Osteoblast (primary cell): ENCODE results near the gene CALHM6. TPM values are rescaled to one million over a fixed set of nuclear protein-coding genes. Genes with fewer than 3 reads are reported as not detected.

ENCODE experiments used
- DNase-seq: peaks from one replicate; pipeline ENCODE4 v3.0.0; 2011; ENCODE audit warnings: low spot score, mixed read lengths; ENCODE audit not compliant: insufficient read length; ENCODE audit errors: missing footprints
- H2AFZ ChIP-seq: 2 replicates; pipeline ENCODE4 v1.6.0; 2011; ENCODE audit warnings: mild to moderate bottlenecking, low read length
- H3K27ac ChIP-seq: 2 replicates; pipeline ENCODE4 v1.5.1; 2011; ENCODE audit warnings: mild to moderate bottlenecking, low read depth, low read length, moderate library complexity
- H3K27me3 ChIP-seq: 2 replicates; pipeline ENCODE4 v1.6.0; 2012; ENCODE audit warnings: mild to moderate bottlenecking, control low read depth, inconsistent platforms, low read length, moderate library complexity; ENCODE audit not compliant: insufficient read depth
- H3K36me3 ChIP-seq: 2 replicates; pipeline ENCODE4 v1.5.1; 2011; ENCODE audit warnings: mild to moderate bottlenecking, low read length, control low read depth, moderate library complexity; ENCODE audit not compliant: insufficient read depth
- H3K4me1 ChIP-seq: 2 replicates; pipeline ENCODE4 v1.5.1; 2011; ENCODE audit warnings: mild to moderate bottlenecking, low read length, control low read depth, moderate library complexity; ENCODE audit not compliant: insufficient read depth
- H3K4me2 ChIP-seq: 2 replicates; pipeline ENCODE4 v1.6.0; 2011; ENCODE audit warnings: mild to moderate bottlenecking, low read length; ENCODE audit not compliant: insufficient read depth
- H3K4me3 ChIP-seq: fragments of 200-600 bp; sonication (generic); 3 replicates; pipeline ENCODE4 v1.5.1; 2012; ENCODE audit warnings: mild to moderate bottlenecking, low read length, inconsistent platforms; ENCODE audit not compliant: insufficient read depth
- H3K79me2 ChIP-seq: 2 replicates; pipeline ENCODE4 v1.6.0; 2012; ENCODE audit warnings: mild to moderate bottlenecking, low read length, control low read depth, inconsistent platforms; ENCODE audit not compliant: insufficient read depth
- H3K9me3 ChIP-seq: 2 replicates; pipeline ENCODE4 v1.5.1; 2011; ENCODE audit warnings: low read depth, low read length, control low read depth
- H4K20me1 ChIP-seq: 2 replicates; pipeline ENCODE4 v1.6.0; 2012; ENCODE audit warnings: mild to moderate bottlenecking, low read length, control low read depth; ENCODE audit not compliant: insufficient read depth
- total RNA-seq: library from RNA; depleted of rRNA; stranded (reverse); fragments of >200 nt; gene quantifications from 2 replicates; pipeline ENCODE4 v1.2.3, GENCODE V29; 2012
- TF ChIP-seq, protein P1 (sequence below): IDR thresholded peaks from 2 replicates; pipeline ENCODE4 v1.5.1; 2011; ENCODE audit warnings: mild to moderate bottlenecking, low read depth, low read length, moderate library complexity; ENCODE audit errors: extremely low read depth

Gene CALHM6
- total RNA-seq, 1 donor: 0.72 TPM

DNA sequence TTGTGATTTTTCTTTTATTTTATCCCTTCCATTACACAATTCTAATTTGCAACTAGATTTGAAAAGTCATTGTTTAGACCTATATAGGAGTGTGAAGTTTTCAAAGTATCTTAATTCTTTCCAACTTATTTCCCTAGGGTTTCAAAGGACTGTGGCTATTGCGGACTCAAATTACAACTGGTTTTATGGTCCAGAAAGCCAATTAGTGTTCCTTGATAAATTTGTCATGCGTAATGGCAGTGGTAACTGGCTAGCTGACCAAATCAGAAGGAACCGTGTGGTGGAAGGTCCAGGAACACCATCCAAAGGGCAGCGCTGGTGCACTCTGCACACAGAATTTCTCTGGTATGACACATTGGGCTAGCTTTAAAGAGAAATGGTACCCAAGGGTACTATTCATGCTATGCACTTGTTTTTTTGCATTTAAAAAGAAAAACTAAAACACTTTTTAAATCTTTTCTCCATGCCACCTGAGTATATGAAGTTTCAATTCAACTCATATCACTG is 27.9 kb upstream of the CALHM6 start:
- H3K4me2 ChIP-seq: no peak overlapping the region
- no peak overlapping the region for H3K4me3 ChIP-seq
- DNase-seq: no peak
- H3K4me1 ChIP-seq: peaks cover 5% of the 10 kb centered on the region
- H4K20me1 ChIP-seq: no peaks in the 10 kb centered on the region
- no peak overlapping the region for H3K27ac ChIP-seq
- H2AFZ ChIP-seq: no peak overlapping the region
- TF ChIP-seq, protein P1, sequence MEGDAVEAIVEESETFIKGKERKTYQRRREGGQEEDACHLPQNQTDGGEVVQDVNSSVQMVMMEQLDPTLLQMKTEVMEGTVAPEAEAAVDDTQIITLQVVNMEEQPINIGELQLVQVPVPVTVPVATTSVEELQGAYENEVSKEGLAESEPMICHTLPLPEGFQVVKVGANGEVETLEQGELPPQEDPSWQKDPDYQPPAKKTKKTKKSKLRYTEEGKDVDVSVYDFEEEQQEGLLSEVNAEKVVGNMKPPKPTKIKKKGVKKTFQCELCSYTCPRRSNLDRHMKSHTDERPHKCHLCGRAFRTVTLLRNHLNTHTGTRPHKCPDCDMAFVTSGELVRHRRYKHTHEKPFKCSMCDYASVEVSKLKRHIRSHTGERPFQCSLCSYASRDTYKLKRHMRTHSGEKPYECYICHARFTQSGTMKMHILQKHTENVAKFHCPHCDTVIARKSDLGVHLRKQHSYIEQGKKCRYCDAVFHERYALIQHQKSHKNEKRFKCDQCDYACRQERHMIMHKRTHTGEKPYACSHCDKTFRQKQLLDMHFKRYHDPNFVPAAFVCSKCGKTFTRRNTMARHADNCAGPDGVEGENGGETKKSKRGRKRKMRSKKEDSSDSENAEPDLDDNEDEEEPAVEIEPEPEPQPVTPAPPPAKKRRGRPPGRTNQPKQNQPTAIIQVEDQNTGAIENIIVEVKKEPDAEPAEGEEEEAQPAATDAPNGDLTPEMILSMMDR: no peak
- H3K36me3 ChIP-seq: peaks cover 64% of the 10 kb centered on the region
- H3K27me3 ChIP-seq: no peaks in the 10 kb centered on the region
- no peaks in the 10 kb centered on the region for H3K9me3 ChIP-seq
- H3K79me2 ChIP-seq: no peaks in the 10 kb centered on the region

DNA sequence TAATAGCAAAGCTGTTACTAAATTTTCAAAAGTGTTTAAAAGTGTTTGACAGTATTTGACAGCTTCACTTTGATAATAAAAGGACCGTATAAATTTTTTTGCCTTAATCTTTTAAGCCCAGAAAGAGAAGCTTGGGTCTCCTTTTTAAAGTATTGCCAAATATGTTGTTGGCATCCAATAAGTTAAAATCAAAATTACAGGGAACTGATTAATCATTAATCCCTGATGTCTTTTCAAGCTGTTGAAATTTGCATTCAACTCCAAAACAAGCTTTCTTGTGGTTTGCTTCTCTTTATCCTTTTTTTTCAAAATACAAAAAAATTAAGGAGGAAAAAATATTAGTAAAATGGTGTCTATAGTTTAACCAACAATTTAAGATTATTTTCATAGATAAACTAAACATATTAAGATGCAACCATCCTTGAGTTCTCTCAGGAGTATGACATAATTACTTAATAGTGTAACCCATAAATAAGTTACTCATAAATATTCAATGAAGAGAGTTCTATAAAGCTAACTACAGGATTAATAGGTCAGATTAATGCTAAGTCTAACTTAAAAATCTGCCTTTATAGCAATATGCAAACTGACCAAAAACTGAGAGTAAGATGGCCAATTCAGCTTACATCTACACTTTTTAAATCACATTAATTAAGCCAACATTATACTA is 27.0 kb upstream of the CALHM6 start:
- Histone ChIP-seq H3K79me2 (no peaks in the 10 kb centered on the region), H3K4me1 (peaks cover 14% of the 10 kb centered on the region), H3K36me3 (peaks cover 55% of the 10 kb centered on the region), H3K27ac (no peak overlapping the region), H3K4me3 (no peak overlapping the region), H4K20me1 (no peaks in the 10 kb centered on the region), H2AFZ (no peak overlapping the region), H3K27me3 (no peaks in the 10 kb centered on the region), H3K9me3 (no peaks in the 10 kb centered on the region), H3K4me2 (no peak overlapping the region)
- no peak for DNase-seq
- TF ChIP-seq, protein P1: no peak

DNA sequence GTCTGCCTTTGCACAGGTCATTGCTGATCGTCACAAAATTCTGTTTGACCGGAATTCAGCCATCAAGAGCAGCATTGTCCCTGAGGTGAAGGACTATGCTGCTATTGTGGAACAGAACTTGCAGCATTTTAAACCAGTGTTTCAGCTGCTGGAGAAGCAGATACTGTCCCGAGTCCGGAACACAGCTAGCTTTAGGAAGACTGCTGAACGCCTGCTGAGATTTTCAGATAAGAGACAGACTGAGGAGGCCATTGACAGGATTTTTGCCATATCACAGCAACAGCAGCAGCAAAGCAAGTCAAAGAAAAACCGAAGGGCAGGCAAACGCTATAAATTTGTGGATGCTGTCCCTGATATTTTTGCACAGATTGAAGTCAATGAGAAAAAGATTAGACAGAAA is 24.6 kb upstream of the CALHM6 start:
- Histone ChIP-seq H3K79me2 (no peaks in the 10 kb centered on the region), H4K20me1 (no peaks in the 10 kb centered on the region), H3K4me2 (no peak overlapping the region), H3K27ac (no peak overlapping the region), H3K4me3 (no peak overlapping the region), H3K36me3 (peaks cover 38% of the 10 kb centered on the region), H3K9me3 (no peaks in the 10 kb centered on the region), H2AFZ (no peak overlapping the region), H3K4me1 (peaks cover 25% of the 10 kb centered on the region), H3K27me3 (no peaks in the 10 kb centered on the region)
- DNase-seq: no peak
- TF ChIP-seq, protein P1: no peak

DNA sequence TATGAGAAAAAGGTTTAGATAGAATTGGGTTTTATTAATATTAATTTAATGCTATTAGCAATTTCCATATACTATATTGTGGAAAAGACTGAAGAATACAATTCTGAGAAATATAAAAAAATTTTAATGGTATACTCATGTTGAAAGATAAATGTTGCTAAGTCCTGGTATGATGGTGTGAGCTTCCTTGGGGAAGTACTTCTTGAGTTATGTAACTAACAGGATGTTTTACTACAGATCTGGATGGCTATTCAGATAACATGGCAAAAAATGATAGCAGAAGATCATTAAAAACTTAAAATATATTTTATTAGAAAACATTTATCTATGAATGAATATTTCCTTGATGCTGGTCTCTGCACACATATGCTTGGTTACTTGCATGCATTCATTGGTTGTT is 23.5 kb upstream of the CALHM6 start:
- Histone ChIP-seq H3K79me2 (no peaks in the 10 kb centered on the region), H3K27me3 (no peaks in the 10 kb centered on the region), H3K27ac (no peak overlapping the region), H3K4me3 (no peak overlapping the region), H4K20me1 (no peaks in the 10 kb centered on the region), H2AFZ (no peak overlapping the region), H3K36me3 (peaks cover 30% of the 10 kb centered on the region), H3K4me2 (no peak overlapping the region), H3K9me3 (no peaks in the 10 kb centered on the region), H3K4me1 (peaks cover 33% of the 10 kb centered on the region)
- TF ChIP-seq, protein P1: no peak
- no peak for DNase-seq
